HG02885 (cell line): ENCODE results near the gene SAMHD1.
"Not testable (repeated sequence)": the region's sequence is repeated elsewhere in the genome, so short reads cannot be mapped to it uniquely, and the experiment has no call there.

ENCODE experiments used
- ATAC-seq: cut with Tn5 transposase; IDR thresholded peaks from one replicate; pipeline ENCODE4 v1.9.1; 2021; ENCODE audit warnings: mild to moderate bottlenecking; ENCODE audit not compliant: unreplicated experiment, poor library complexity

The SAMHD1 gene

GRCh38 chr20:36951198-36951978, at the start of gene SAMHD1:
SAMHD1 (minus strand) TSS chr20:36951708; CDS start chr20:36951643, 65 bp downstream.
- peak; percentile 93 for ATAC-seq

GRCh38 chr20:37000171-37000570, 48.7 kb upstream of the SAMHD1 start:
- not testable (repeated sequence) for ATAC-seq

- ATAC-seq: no peak
These were observed 47.1 kb upstream of the SAMHD1 start for GRCh38 chr20:36998652-36999051.

- no peak for ATAC-seq
These were observed 45.6 kb upstream of the SAMHD1 start for GRCh38 chr20:36997121-36997520.

GRCh38 chr20:36994221-36994620, 42.7 kb upstream of the SAMHD1 start:
- not testable (repeated sequence) for ATAC-seq

GRCh38 chr20:36992802-36993334, 41.4 kb upstream of the SAMHD1 start:
- no peak for ATAC-seq

GRCh38 chr20:36991703-36992102, 40.2 kb upstream of the SAMHD1 start:
- ATAC-seq: no peak

- no peak for ATAC-seq
These were observed 38.3 kb upstream of the SAMHD1 start for GRCh38 chr20:36989797-36990196.

- no peak for ATAC-seq
These were observed 37.0 kb upstream of the SAMHD1 start for GRCh38 chr20:36988494-36988966.

GRCh38 chr20:36984257-36984638, 32.7 kb upstream of the SAMHD1 start:
- no peak for ATAC-seq

GRCh38 chr20:36975099-36975818, 23.8 kb upstream of the SAMHD1 start:
- no peak for ATAC-seq

- ATAC-seq: no peak
These were observed 23.2 kb upstream of the SAMHD1 start for GRCh38 chr20:36974660-36975059.

- ATAC-seq: no peak
These were observed 19.6 kb upstream of the SAMHD1 start for GRCh38 chr20:36971103-36971502.

GRCh38 chr20:36969478-36970186, 18.1 kb upstream of the SAMHD1 start:
- ATAC-seq: no peak

GRCh38 chr20:36969051-36969450, 17.5 kb upstream of the SAMHD1 start:
- ATAC-seq: no peak

GRCh38 chr20:36967636-36968035, 16.1 kb upstream of the SAMHD1 start:
- no peak for ATAC-seq

- not testable (repeated sequence) for ATAC-seq
These were observed 15.5 kb upstream of the SAMHD1 start for GRCh38 chr20:36966965-36967364.

GRCh38 chr20:36962354-36962941, 10.9 kb upstream of the SAMHD1 start:
- ATAC-seq: not testable (repeated sequence)

GRCh38 chr20:36959242-36959641, 7.7 kb upstream of the SAMHD1 start:
- ATAC-seq: no peak
